HCT116 (cell line): ENCODE results near the gene FAM131A. TPM values are rescaled to one million over a fixed set of nuclear protein-coding genes. Genes with fewer than 3 reads are reported as not detected.

ENCODE experiments used
- ATAC-seq: fragments of 200-7000 bp; cut with Tn5 transposase; 2 replicates; pipeline ENCODE4 v1.9.1; 2020; ENCODE audit warnings: mild to moderate bottlenecking, moderate library complexity
- BruUV-seq: library from RNA; stranded (reverse); fragments of 400-500 nt; replicated peaks from 2 replicates; lab custom pipeline; 2021; lab: Mats Ljungman, UMichigan
- CTCF ChIA-PET: fragments of 300-600 bp; sonication (Branson Sonifier 250); formaldehyde crosslinking; loops from one replicate; lab custom pipeline; 2021; ENCODE audit warnings: antibody characterized with exemption; lab: Charles Lee
- POLR2A ChIA-PET: fragments of 300-600, 350-600 bp; sonication (Branson Sonifier 250); formaldehyde crosslinking; loops from one replicate; lab custom pipeline; 2021; ENCODE audit warnings: antibody characterized with exemption; lab: Charles Lee
- RAD21 ChIA-PET, 2 experiments: fragments of 300-600 bp; sonication (Branson Sonifier 250); formaldehyde crosslinking; loops; one replicate each; lab custom pipeline; 2023; ENCODE audit warnings: low total read pairs in 2 of 2; ENCODE audit not compliant: uncharacterized antibody in 2 of 2, unreplicated experiment in 2 of 2, low non-redundant PET in 1 of 2; lab: Charles Lee
- DNase-seq: peaks from one replicate; pipeline ENCODE4 v3.0.0-alpha.2; 2010; ENCODE audit warnings: low read depth, low spot score
- H2AFZ ChIP-seq: fragments of 200-600 bp; shearing (Covaris generic), sonication (generic); 2 replicates; pipeline ENCODE4 v1.6.1; 2017; ENCODE audit warnings: low read depth, mixed run types, mixed read lengths, antibody characterized with exemption, low read length; ENCODE audit not compliant: poor library complexity, severe bottlenecking
- H3K27ac ChIP-seq: 2 replicates; pipeline ENCODE4 v1.5.1; 2012; ENCODE audit warnings: low read depth, low read length
- H3K27me3 ChIP-seq: fragments of 200-600 bp; sonication (generic); 2 replicates; pipeline ENCODE4 v1.6.1; 2016; ENCODE audit warnings: mixed run types, low read length, mixed read lengths; ENCODE audit not compliant: insufficient read depth
- H3K36me3 ChIP-seq, 2 experiments: fragments of 200-500 bp in 1 of 2; fragments of 200-600 bp in 1 of 2; sonication (Bioruptor generic) in 1 of 2; sonication (generic) in 1 of 2; 2 replicates each; pipeline versions ENCODE4 v1.5.1 to v1.6.1; 2014 to 2016; ENCODE audit warnings: low read length in 2 of 2, inconsistent platforms in 1 of 2, mixed read lengths in 1 of 2, mixed run types in 1 of 2; ENCODE audit not compliant: insufficient read depth in 2 of 2, control insufficient read depth in 1 of 2
- H3K4me1 ChIP-seq, 2 experiments: fragments of 200-600 bp in 1 of 2; sonication (generic) in 1 of 2; 2 replicates each; pipeline versions ENCODE4 v1.5.1 to v1.6.1; 2012 to 2017; ENCODE audit warnings: low read length in 2 of 2, inconsistent platforms in 1 of 2, mild to moderate bottlenecking in 1 of 2, mixed read lengths in 1 of 2, mixed run types in 1 of 2, moderate library complexity in 1 of 2; ENCODE audit not compliant: insufficient read depth in 2 of 2, control insufficient read depth in 1 of 2
- H3K4me2 ChIP-seq: fragments of 200-600 bp; sonication (generic); 2 replicates; pipeline ENCODE4 v1.6.1; 2017; ENCODE audit warnings: mixed run types, low read length, mixed read lengths
- H3K4me3 ChIP-seq, 2 experiments: fragments of 200-600 bp in 1 of 2; sonication (generic) in 1 of 2; replicated peaks in 1 of 2; 2 replicates each; pipeline ENCODE4 v1.5.1; 2011 to 2016; ENCODE audit warnings: low read length in 2 of 2, control low read depth in 1 of 2, low read depth in 1 of 2, mild to moderate bottlenecking in 1 of 2, mixed read lengths in 1 of 2, mixed run types in 1 of 2
- H3K79me2 ChIP-seq: fragments of 200-600 bp; sonication (generic); 2 replicates; pipeline ENCODE4 v1.6.1; 2017; ENCODE audit warnings: mild to moderate bottlenecking, mixed run types, low read length, moderate library complexity, mixed read lengths; ENCODE audit not compliant: insufficient read depth
- H3K9ac ChIP-seq: fragments of 200-600 bp; sonication (generic); 2 replicates; pipeline ENCODE4 v1.6.1; 2016; ENCODE audit warnings: low read length, mixed read lengths
- H3K9me2 ChIP-seq: fragments of 200-600 bp; sonication (generic), shearing (Covaris generic); 2 replicates; pipeline ENCODE4 v1.6.1; 2017; ENCODE audit warnings: mixed run types, mild to moderate bottlenecking, moderate library complexity; ENCODE audit not compliant: insufficient read depth
- H3K9me3 ChIP-seq, 2 experiments: fragments of 200-500 bp in 1 of 2; fragments of 200-600 bp in 1 of 2; sonication (Bioruptor generic) in 1 of 2; sonication (generic) in 1 of 2; 2 replicates each; pipeline ENCODE4 v1.6.1; 2014 to 2017; ENCODE audit warnings: low read length in 2 of 2, mixed read lengths in 2 of 2, inconsistent platforms in 1 of 2, low read depth in 1 of 2, mild to moderate bottlenecking in 1 of 2, mixed run types in 1 of 2, moderate library complexity in 1 of 2; ENCODE audit not compliant: control insufficient read depth in 1 of 2, insufficient read depth in 1 of 2
- H4K20me1 ChIP-seq: fragments of 200-600 bp; sonication (generic), shearing (Covaris generic); 2 replicates; pipeline ENCODE4 v1.6.1; 2017; ENCODE audit warnings: mixed run types, mild to moderate bottlenecking, moderate library complexity; ENCODE audit not compliant: insufficient read depth
- CBX3 ChIP-seq: IDR thresholded peaks from 2 replicates; pipeline ENCODE4 v1.6.1; 2012; ENCODE audit warnings: low read depth
- EZH2phosphoT487 ChIP-seq: fragments of 200-600 bp; IDR thresholded peaks from 2 replicates; pipeline ENCODE4 v1.6.1; 2018; ENCODE audit warnings: antibody characterized with exemption, borderline replicate concordance
- POLR2A ChIP-seq: IDR thresholded peaks from 2 replicates; pipeline ENCODE4 v1.7.0; 2011; ENCODE audit warnings: borderline replicate concordance; ENCODE audit not compliant: insufficient read depth, insufficient read length; ENCODE audit errors: extremely low read depth
- SIN3A ChIP-seq: IDR thresholded peaks from 2 replicates; pipeline ENCODE4 v1.6.1; 2012; ENCODE audit warnings: low read depth
- intact Hi-C: fragments of 100-400 bp; cut with micrococcal nuclease; formaldehyde crosslinking; loops from 2 replicates; pipeline ENCODE4 v1.10.0; 2022
- total RNA-seq: library from RNA; stranded (reverse); gene quantifications from one replicate; pipeline ENCODE4 v1.2.1, GENCODE V29; 2021; ENCODE audit not compliant: unreplicated experiment
- TF ChIP-seq, protein P1 (sequence below): IDR thresholded peaks from 2 replicates; pipeline ENCODE4 v1.6.1; 2011; ENCODE audit warnings: mild to moderate bottlenecking, low read length, moderate library complexity; ENCODE audit not compliant: insufficient replicate concordance; ENCODE audit errors: extremely low read depth

The FAM131A gene
- total RNA-seq, 1 experiment from 2014 or later: 17.8 TPM

DNA sequence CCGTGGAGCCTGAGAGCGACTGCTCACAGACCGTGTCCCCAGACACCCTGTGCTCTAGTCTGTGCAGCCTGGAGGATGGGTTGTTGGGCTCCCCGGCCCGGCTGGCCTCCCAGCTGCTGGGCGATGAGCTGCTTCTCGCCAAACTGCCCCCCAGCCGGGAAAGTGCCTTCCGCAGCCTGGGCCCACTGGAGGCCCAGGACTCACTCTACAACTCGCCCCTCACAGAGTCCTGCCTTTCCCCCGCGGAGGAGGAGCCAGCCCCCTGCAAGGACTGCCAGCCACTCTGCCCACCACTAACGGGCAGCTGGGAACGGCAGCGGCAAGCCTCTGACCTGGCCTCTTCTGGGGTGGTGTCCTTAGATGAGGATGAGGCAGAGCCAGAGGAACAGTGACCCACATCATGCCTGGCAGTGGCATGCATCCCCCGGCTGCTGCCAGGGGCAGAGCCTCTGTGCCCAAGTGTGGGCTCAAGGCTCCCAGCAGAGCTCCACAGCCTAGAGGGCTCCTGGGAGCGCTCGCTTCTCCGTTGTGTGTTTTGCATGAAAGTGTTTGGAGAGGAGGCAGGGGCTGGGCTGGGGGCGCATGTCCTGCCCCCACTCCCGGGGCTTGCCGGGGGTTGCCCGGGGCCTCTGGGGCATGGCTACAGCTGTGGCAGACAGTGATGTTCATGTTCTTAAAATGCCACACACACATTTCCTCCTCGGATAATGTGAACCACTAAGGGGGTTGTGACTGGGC lies 7.3 kb downstream of the FAM131A start:
- DNase-seq (no peak), ATAC-seq (no peak)
- BruUV-seq: no TSS peak
- TF ChIP-seq EZH2phosphoT487 (no peak), CBX3 (no peak), SIN3A (no peak; the same call in 1 of the 2 replicates), POLR2A (no peak)
- TF ChIP-seq, protein P1, sequence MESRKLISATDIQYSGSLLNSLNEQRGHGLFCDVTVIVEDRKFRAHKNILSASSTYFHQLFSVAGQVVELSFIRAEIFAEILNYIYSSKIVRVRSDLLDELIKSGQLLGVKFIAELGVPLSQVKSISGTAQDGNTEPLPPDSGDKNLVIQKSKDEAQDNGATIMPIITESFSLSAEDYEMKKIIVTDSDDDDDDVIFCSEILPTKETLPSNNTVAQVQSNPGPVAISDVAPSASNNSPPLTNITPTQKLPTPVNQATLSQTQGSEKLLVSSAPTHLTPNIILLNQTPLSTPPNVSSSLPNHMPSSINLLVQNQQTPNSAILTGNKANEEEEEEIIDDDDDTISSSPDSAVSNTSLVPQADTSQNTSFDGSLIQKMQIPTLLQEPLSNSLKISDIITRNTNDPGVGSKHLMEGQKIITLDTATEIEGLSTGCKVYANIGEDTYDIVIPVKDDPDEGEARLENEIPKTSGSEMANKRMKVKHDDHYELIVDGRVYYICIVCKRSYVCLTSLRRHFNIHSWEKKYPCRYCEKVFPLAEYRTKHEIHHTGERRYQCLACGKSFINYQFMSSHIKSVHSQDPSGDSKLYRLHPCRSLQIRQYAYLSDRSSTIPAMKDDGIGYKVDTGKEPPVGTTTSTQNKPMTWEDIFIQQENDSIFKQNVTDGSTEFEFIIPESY: no peak
- no peaks in the 10 kb centered on the region for H3K9me2 ChIP-seq
- H3K4me1 ChIP-seq: peaks cover 9 to 14% of the 10 kb centered on the region in 2 experiments
- H4K20me1 ChIP-seq: no peaks in the 10 kb centered on the region
- CTCF ChIA-PET: interaction anchor here (0.9 to 1.5 kb wide), 7 partner anchors 8 to 449 kb away, joined by 3 to 7 read pairs (median 4); partner anchors contain the start of genes FAM131A and POLR2H
- H2AFZ ChIP-seq: no peak overlapping the region
- no peak overlapping the region for H3K4me3 ChIP-seq
- H3K27me3 ChIP-seq: no peaks in the 10 kb centered on the region
- RAD21 ChIA-PET: no interaction called here
- POLR2A ChIA-PET: interaction anchor here (0.6 to 0.7 kb wide), 2 partner anchors 17 to 27 kb away, joined by 3 to 6 read pairs; no protein-coding TSS in a partner anchor
- no peak overlapping the region for H3K9ac ChIP-seq
- no peaks in the 10 kb centered on the region for H3K9me3 ChIP-seq
- no peak overlapping the region for H3K4me2 ChIP-seq
- intact Hi-C loops: no loop called here
- no peak overlapping the region for H3K27ac ChIP-seq
- no peaks in the 10 kb centered on the region for H3K79me2 ChIP-seq
- H3K36me3 ChIP-seq: peaks cover 5 to 9% of the 10 kb centered on the region in 2 experiments; a peak in 2 of 4 replicates
